ENCODE measurements around the gene SATB2. TPM values are rescaled to one million over a fixed set of nuclear protein-coding genes. Genes with fewer than 3 reads are reported as not detected.

The SATB2 gene
- total RNA-seq, result 13.9 and 28.1 TPM in 2 replicates
- polyA plus RNA-seq, result 3.8 and 7.2 TPM in 2 replicates
- 3.8 and 4.7 TPM in 2 replicates for polyA plus RNA-seq (2012)
- polyA minus RNA-seq (ENCODE audit: low replicate concordance), result 32.8 and 45.0 TPM in 2 replicates

GRCh38 chr2:199457147-199458008 lies at the start of gene SATB2:
Gene SATB2 (minus strand): TSS chr2:199457939. CDS start chr2:199456037, 1,902 bp downstream.
- Histone ChIP-seq H2AFZ (ENCODE audit: low read length) (peak within 1 kb of the TSS; percentile 86), H3K36me3 (ENCODE audit: control insufficient read depth, insufficient read depth, low read length) (no peaks in the 10 kb centered on the region), H3K9ac (ENCODE audit: insufficient read depth, low read length) (peak within 1 kb of the TSS; percentile 81), H3K27ac (ENCODE audit: insufficient read depth, low read length) (peak within 1 kb of the TSS; percentile 86), H3K9me3 (ENCODE audit: control insufficient read depth, insufficient read depth, low read depth, low read length) (no peaks in the 10 kb centered on the region), H3K27me3 (ENCODE audit: control insufficient read depth, insufficient read depth, low read length) (no peaks in the 10 kb centered on the region), H3K79me2 (ENCODE audit: control insufficient read depth, insufficient read depth, low read length) (peaks cover 22% of the 10 kb centered on the region), H3K4me3 (replicated peaks in 1 of 4; ENCODE audit: control extremely low read depth in 1 of 4, insufficient read depth in 1 of 4, low read depth in 3 of 4, low read length in 4 of 4) (peak within 1 kb of the TSS; percentile 84 to 90 (median 88)), H4K20me1 (ENCODE audit: control insufficient read depth, extremely low read depth, insufficient read depth, low read length) (no peaks in the 10 kb centered on the region), H3K4me2 (ENCODE audit: extremely low read depth, insufficient read depth, low read length) (peak within 1 kb of the TSS; percentile 88), H3K4me1 (ENCODE audit: control insufficient read depth, extremely low read depth, insufficient read depth, low read length) (peaks cover 3% of the 10 kb centered on the region)
- no peak for TF ChIP-seq CTCF (conservative IDR thresholded peaks at IDR 0.05 in 1 of 2, IDR thresholded peaks at IDR 0.05 in 1 of 2; ENCODE audit: low read depth in 1 of 2, low read length in 2 of 2)
- DNase-seq (ENCODE audit: low read depth in 2 of 2), result peak; percentile 66 to 82

GRCh38 chr2:199505755-199506403 lies 48.1 kb upstream of the SATB2 start:
- no peak overlapping the region for H3K4me2 ChIP-seq (ENCODE audit: extremely low read depth, insufficient read depth, low read length)
- no peak overlapping the region for H2AFZ ChIP-seq (ENCODE audit: low read length)
- no peaks in the 10 kb centered on the region for H3K79me2 ChIP-seq (ENCODE audit: control insufficient read depth, insufficient read depth, low read length)
- no peak overlapping the region for H3K9ac ChIP-seq (ENCODE audit: insufficient read depth, low read length)
- H3K9me3 ChIP-seq (ENCODE audit: control insufficient read depth, insufficient read depth, low read depth, low read length), result no peaks in the 10 kb centered on the region
- DNase-seq (ENCODE audit: low read depth in 2 of 2), result no peak
- no peak overlapping the region for H3K4me3 ChIP-seq (replicated peaks in 1 of 4; ENCODE audit: control extremely low read depth in 1 of 4, insufficient read depth in 1 of 4, low read depth in 3 of 4, low read length in 4 of 4)
- H3K4me1 ChIP-seq (ENCODE audit: control insufficient read depth, extremely low read depth, insufficient read depth, low read length), result no peaks in the 10 kb centered on the region
- H3K27me3 ChIP-seq (ENCODE audit: control insufficient read depth, insufficient read depth, low read length), result no peaks in the 10 kb centered on the region
- no peaks in the 10 kb centered on the region for H4K20me1 ChIP-seq (ENCODE audit: control insufficient read depth, extremely low read depth, insufficient read depth, low read length)
- no peak overlapping the region for H3K27ac ChIP-seq (ENCODE audit: insufficient read depth, low read length)
- H3K36me3 ChIP-seq (ENCODE audit: control insufficient read depth, insufficient read depth, low read length), result no peaks in the 10 kb centered on the region
- no peak for TF ChIP-seq CTCF (conservative IDR thresholded peaks at IDR 0.05 in 1 of 2, IDR thresholded peaks at IDR 0.05 in 1 of 2; ENCODE audit: low read depth in 1 of 2, low read length in 2 of 2)
- TF ChIP-seq EZH2 (IDR thresholded peaks at IDR 0.05; ENCODE audit: low read length, missing control alignments), result no peak

GRCh38 chr2:199503148-199503547 lies 45.4 kb upstream of the SATB2 start:
- H2AFZ ChIP-seq (ENCODE audit: low read length), result no peak overlapping the region
- no peak overlapping the region for H3K4me2 ChIP-seq (ENCODE audit: extremely low read depth, insufficient read depth, low read length)
- TF ChIP-seq EZH2 (IDR thresholded peaks at IDR 0.05; ENCODE audit: low read length, missing control alignments), result no peak
- no peak for TF ChIP-seq CTCF (conservative IDR thresholded peaks at IDR 0.05 in 1 of 2, IDR thresholded peaks at IDR 0.05 in 1 of 2; ENCODE audit: low read depth in 1 of 2, low read length in 2 of 2)
- DNase-seq (ENCODE audit: low read depth in 2 of 2), result no peak
- no peak overlapping the region for H3K27ac ChIP-seq (ENCODE audit: insufficient read depth, low read length)
- H3K9ac ChIP-seq (ENCODE audit: insufficient read depth, low read length), result no peak overlapping the region
- H3K36me3 ChIP-seq (ENCODE audit: control insufficient read depth, insufficient read depth, low read length), result no peaks in the 10 kb centered on the region
- no peaks in the 10 kb centered on the region for H3K27me3 ChIP-seq (ENCODE audit: control insufficient read depth, insufficient read depth, low read length)
- H3K4me1 ChIP-seq (ENCODE audit: control insufficient read depth, extremely low read depth, insufficient read depth, low read length), result no peaks in the 10 kb centered on the region
- no peaks in the 10 kb centered on the region for H4K20me1 ChIP-seq (ENCODE audit: control insufficient read depth, extremely low read depth, insufficient read depth, low read length)
- H3K4me3 ChIP-seq (replicated peaks in 1 of 4; ENCODE audit: control extremely low read depth in 1 of 4, insufficient read depth in 1 of 4, low read depth in 3 of 4, low read length in 4 of 4), result no peak overlapping the region
- H3K79me2 ChIP-seq (ENCODE audit: control insufficient read depth, insufficient read depth, low read length), result no peaks in the 10 kb centered on the region
- H3K9me3 ChIP-seq (ENCODE audit: control insufficient read depth, insufficient read depth, low read depth, low read length), result no peaks in the 10 kb centered on the region

All from fibroblast of lung (primary cell).